MM.1S (cell line): ENCODE data around the gene VTN.

Experiments used
- DNase-seq: peaks from one replicate; pipeline ENCODE4 v3.0.0-alpha.2; 2015
- H2AFZ ChIP-seq: fragments of 300-600 bp; sonication (generic); 2 replicates; pipeline ENCODE4 v1.6.0; 2016; ENCODE audit warnings: antibody characterized with exemption, low read length
- H3F3A ChIP-seq: fragments of 300-600 bp; sonication (generic); 2 replicates; pipeline ENCODE4 v1.6.1; 2016; ENCODE audit warnings: mild to moderate bottlenecking, antibody characterized with exemption, low read length, moderate library complexity, mixed read lengths; ENCODE audit not compliant: insufficient read depth
- H3K27ac ChIP-seq: fragments of 300-600 bp; sonication (generic); 2 replicates; pipeline ENCODE4 v1.5.1; 2016; ENCODE audit warnings: mild to moderate bottlenecking, low read length
- H3K27me3 ChIP-seq: fragments of 300-600 bp; sonication (generic); replicated peaks from 2 replicates; pipeline ENCODE4 v1.6.0; 2016; ENCODE audit warnings: low read length; ENCODE audit not compliant: insufficient read depth
- H3K36me3 ChIP-seq: fragments of 300-600 bp; sonication (generic); replicated peaks from 2 replicates; pipeline ENCODE4 v1.6.1; 2016; ENCODE audit warnings: mild to moderate bottlenecking, low read length, mixed read lengths; ENCODE audit not compliant: insufficient read depth
- H3K4me1 ChIP-seq: fragments of 300-600 bp; sonication (generic); 2 replicates; pipeline ENCODE4 v1.6.1; 2016; ENCODE audit warnings: low read length, mixed read lengths
- H3K4me2 ChIP-seq: fragments of 300-600 bp; sonication (generic); 2 replicates; pipeline ENCODE4 v1.6.0; 2016; ENCODE audit warnings: low read depth, low read length
- H3K4me3 ChIP-seq: fragments of 300-600 bp; sonication (generic); 2 replicates; pipeline ENCODE4 v1.5.1; 2016; ENCODE audit warnings: low read length, mixed read lengths
- H3K79me2 ChIP-seq: fragments of 300-600 bp; sonication (generic); 2 replicates; pipeline ENCODE4 v1.6.1; 2016; ENCODE audit warnings: mixed run types, low read length, mixed read lengths
- H3K9ac ChIP-seq: fragments of 300-600 bp; sonication (generic); 2 replicates; pipeline ENCODE4 v1.6.1; 2016; ENCODE audit warnings: low read length, mixed read lengths
- H3K9me2 ChIP-seq: fragments of 300-600 bp; sonication (generic); replicated peaks from 2 replicates; pipeline ENCODE4 v1.6.1; 2016; ENCODE audit warnings: mild to moderate bottlenecking, low read length, mixed read lengths; ENCODE audit not compliant: insufficient read depth
- H3K9me3 ChIP-seq: fragments of 300-600 bp; sonication (generic); replicated peaks from 2 replicates; pipeline ENCODE4 v1.6.1; 2016; ENCODE audit warnings: mild to moderate bottlenecking, low read length, mixed read lengths; ENCODE audit not compliant: insufficient read depth
- H4K20me1 ChIP-seq: fragments of 300-600 bp; sonication (generic); 2 replicates; pipeline ENCODE4 v1.6.1; 2016; ENCODE audit warnings: mild to moderate bottlenecking, low read length, moderate library complexity, mixed read lengths; ENCODE audit not compliant: insufficient read depth
- EZH2 ChIP-seq: fragments of 300-600 bp; sonication (generic); optimal IDR thresholded peaks from 2 replicates; pipeline ENCODE3; 2017; ENCODE audit warnings: low read depth, mild to moderate bottlenecking, antibody characterized with exemption, low read length, mixed read lengths
- EZH2phosphoT487 ChIP-seq: fragments of 300-600 bp; sonication (generic); IDR thresholded peaks from 2 replicates; pipeline ENCODE4 v1.6.1; 2018; ENCODE audit warnings: antibody characterized with exemption, low read length
- TF ChIP-seq, protein P1 (sequence below): fragments of 300-600 bp; sonication (generic); IDR thresholded peaks from 2 replicates; pipeline ENCODE4 v1.5.1; 2016; ENCODE audit warnings: antibody characterized with exemption, low read length, mixed read lengths

Gene VTN

GRCh38 chr17:28372945-28373274 lies 2.8 kb upstream of the VTN start:
- 0 out of 2 replicates have a peak, but pooled peaks cover 4% of the 10 kb centered on the region for H3K4me1 ChIP-seq
- no peak overlapping the region for H3K27ac ChIP-seq
- H4K20me1 ChIP-seq: no peaks in the 10 kb centered on the region
- H3K9me2 ChIP-seq: no peaks in the 10 kb centered on the region
- DNase-seq: no peak
- peak overlapping the region; percentile 95 for H3K4me2 ChIP-seq
- peak overlapping the region; percentile 85; the same call in 1 of the 2 replicates for H3K4me3 ChIP-seq
- no peaks in the 10 kb centered on the region for H3K27me3 ChIP-seq
- no peaks in the 10 kb centered on the region for H3K36me3 ChIP-seq
- H3K9ac ChIP-seq: no peak overlapping the region
- H3F3A ChIP-seq: peaks cover 15% of the 10 kb centered on the region
- H3K9me3 ChIP-seq: no peaks in the 10 kb centered on the region
- no peak overlapping the region for H2AFZ ChIP-seq
- no peaks in the 10 kb centered on the region for H3K79me2 ChIP-seq
- TF ChIP-seq EZH2phosphoT487 (no peak), EZH2 (no peak)
- TF ChIP-seq, protein P1, sequence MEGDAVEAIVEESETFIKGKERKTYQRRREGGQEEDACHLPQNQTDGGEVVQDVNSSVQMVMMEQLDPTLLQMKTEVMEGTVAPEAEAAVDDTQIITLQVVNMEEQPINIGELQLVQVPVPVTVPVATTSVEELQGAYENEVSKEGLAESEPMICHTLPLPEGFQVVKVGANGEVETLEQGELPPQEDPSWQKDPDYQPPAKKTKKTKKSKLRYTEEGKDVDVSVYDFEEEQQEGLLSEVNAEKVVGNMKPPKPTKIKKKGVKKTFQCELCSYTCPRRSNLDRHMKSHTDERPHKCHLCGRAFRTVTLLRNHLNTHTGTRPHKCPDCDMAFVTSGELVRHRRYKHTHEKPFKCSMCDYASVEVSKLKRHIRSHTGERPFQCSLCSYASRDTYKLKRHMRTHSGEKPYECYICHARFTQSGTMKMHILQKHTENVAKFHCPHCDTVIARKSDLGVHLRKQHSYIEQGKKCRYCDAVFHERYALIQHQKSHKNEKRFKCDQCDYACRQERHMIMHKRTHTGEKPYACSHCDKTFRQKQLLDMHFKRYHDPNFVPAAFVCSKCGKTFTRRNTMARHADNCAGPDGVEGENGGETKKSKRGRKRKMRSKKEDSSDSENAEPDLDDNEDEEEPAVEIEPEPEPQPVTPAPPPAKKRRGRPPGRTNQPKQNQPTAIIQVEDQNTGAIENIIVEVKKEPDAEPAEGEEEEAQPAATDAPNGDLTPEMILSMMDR: no peak

DNA sequence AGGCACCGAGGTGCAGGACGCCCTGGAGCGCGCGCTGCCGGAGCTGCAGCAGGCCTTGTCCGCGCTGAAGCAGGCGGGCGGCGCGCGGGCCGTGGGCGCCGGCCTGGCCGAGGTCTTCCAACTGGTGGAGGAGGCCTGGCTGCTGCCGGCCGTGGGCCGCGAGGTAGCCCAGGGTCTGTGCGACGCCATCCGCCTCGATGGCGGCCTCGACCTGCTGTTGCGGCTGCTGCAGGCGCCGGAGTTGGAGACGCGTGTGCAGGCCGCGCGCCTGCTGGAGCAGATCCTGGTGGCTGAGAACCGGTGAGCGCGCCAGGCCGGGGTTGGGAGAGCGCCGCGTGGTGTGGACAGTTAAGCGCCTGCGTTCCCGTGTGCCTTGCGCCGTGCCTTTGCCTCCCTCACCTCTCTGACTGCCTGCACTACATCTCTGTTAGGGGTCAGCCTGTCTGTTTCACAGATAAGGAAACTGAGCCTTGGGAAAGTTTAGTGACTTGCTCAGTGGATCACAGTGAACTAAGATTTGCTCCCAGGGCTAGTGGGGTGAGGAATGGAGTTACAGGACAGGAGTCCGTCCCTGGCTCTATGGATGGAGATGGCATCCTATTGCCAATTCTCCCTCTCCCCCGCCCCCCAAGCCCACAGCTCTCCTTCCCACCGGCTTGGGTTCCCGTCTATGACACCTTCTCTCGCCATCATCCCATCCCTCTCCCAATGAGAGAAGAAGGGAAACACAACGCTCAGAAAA lies 2.3 kb upstream of the VTN start:
- H3K4me1 ChIP-seq: 0 out of 2 replicates have a peak, but pooled peaks cover 4% of the 10 kb centered on the region
- no peaks in the 10 kb centered on the region for H3K27me3 ChIP-seq
- TF ChIP-seq EZH2 (no peak), EZH2phosphoT487 (no peak)
- TF ChIP-seq, protein P1: no peak
- H3K27ac ChIP-seq: no peak overlapping the region
- H3K4me3 ChIP-seq: peak overlapping the region; percentile 85
- H4K20me1 ChIP-seq: no peaks in the 10 kb centered on the region
- DNase-seq: no peak
- H3K79me2 ChIP-seq: no peaks in the 10 kb centered on the region
- peak overlapping the region; percentile 45; the same call in 1 of the 2 replicates for H3K9ac ChIP-seq
- no peaks in the 10 kb centered on the region for H3K9me3 ChIP-seq
- H2AFZ ChIP-seq: peak overlapping the region; percentile 44
- H3K36me3 ChIP-seq: no peaks in the 10 kb centered on the region
- no peaks in the 10 kb centered on the region for H3K9me2 ChIP-seq
- peak overlapping the region; percentile 95 for H3K4me2 ChIP-seq
- H3F3A ChIP-seq: peaks cover 15% of the 10 kb centered on the region

DNA sequence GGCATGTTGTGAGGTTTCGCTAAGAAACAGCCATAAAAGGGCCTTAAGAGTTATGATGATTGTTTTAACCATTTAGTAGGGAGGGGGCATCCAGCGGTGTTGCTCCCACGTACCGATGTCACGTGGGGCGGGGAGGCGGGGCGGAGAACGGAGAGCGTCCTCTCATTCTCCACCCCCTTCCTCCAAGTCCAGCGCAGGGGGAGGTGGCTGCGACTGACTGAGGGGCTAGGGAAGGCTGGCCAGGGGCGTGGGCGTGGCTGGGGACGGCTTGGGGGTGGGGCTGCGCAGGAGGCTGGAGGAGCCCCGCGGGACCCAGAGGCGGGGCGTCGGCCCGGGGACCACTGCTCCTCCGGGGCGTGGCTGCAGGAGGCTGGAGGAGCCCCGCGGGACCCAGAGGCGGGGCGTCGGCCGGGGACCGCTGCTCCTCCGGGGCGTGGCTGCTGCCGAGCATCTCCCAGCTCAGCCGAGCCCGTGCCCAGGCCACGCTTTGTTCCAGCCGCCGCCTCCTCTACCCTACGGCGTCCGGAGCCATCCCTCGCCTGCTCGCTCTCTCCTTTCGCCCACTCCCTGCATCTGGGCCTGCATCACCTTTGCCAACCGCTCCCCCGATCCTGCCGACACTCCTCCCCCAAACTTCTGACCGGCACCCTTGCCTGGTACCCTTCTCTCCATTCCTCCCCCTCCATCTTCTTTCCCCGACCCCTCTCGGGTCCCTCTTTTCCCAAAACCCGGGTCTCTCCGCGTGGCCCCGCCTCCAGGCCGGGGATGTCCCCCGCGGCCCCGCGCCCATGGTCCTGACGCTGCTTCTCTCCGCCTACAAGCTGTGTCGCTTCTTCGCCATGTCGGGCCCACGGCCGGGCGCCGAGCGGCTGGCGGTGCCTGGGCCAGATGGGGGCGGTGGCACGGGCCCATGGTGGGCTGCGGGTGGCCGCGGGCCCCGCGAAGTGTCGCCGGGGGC lies 1.4 kb upstream of the VTN start, which contains the start of gene SARM1:
TSS of gene SARM1 (plus strand) at position 450 of the 958 bp plus-strand sequence. CDS start at position 789, 339 bp downstream.
- H3K4me2 ChIP-seq: peak within 1 kb of the TSS; percentile 95
- H4K20me1 ChIP-seq: no peaks in the 10 kb centered on the region
- H3K4me3 ChIP-seq: peak within 1 kb of the TSS; percentile 85
- peak within 1 kb of the TSS; percentile 45 for H3K9ac ChIP-seq
- H3K36me3 ChIP-seq: no peaks in the 10 kb centered on the region
- no peaks in the 10 kb centered on the region for H3K27me3 ChIP-seq
- H3K27ac ChIP-seq: no peak within 1 kb of the TSS
- no peaks in the 10 kb centered on the region for H3K9me3 ChIP-seq
- peak; percentile 78 for DNase-seq
- H3K79me2 ChIP-seq: no peaks in the 10 kb centered on the region
- TF ChIP-seq, protein P1: no peak
- TF ChIP-seq EZH2phosphoT487: no peak
- no peaks in the 10 kb centered on the region for H3K9me2 ChIP-seq
- 0 out of 2 replicates have a peak, but pooled peaks cover 4% of the 10 kb centered on the region for H3K4me1 ChIP-seq
- H2AFZ ChIP-seq: peak within 1 kb of the TSS; percentile 88
- H3F3A ChIP-seq: peaks cover 15% of the 10 kb centered on the region
